ENCODE measurements around the gene SLC2A9.
A peak's percentile ranks its signal among the peaks of the same experiment; 100 is the strongest.

SLC2A9 gene

DNA sequence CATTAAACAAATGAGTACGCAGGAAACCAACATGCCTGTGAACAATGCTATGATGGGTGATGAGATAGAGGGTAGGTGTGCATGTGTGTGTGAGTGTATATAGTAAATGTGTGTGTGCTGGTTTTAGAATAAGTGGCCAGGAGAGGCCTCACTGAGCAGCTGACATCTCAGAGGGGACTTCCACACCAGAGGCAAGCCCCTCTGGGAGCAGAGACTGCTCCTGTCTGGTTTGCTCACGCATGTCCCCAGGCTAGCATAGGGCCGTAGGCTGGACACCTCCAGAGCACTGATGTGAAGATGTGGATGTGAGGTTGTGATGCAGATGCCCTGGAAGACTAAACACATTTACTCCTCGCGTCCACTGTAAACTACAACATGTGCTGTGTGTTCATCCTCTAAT is 135.3 kb downstream of the SLC2A9 start:
- no peak for DNase-seq

DNA sequence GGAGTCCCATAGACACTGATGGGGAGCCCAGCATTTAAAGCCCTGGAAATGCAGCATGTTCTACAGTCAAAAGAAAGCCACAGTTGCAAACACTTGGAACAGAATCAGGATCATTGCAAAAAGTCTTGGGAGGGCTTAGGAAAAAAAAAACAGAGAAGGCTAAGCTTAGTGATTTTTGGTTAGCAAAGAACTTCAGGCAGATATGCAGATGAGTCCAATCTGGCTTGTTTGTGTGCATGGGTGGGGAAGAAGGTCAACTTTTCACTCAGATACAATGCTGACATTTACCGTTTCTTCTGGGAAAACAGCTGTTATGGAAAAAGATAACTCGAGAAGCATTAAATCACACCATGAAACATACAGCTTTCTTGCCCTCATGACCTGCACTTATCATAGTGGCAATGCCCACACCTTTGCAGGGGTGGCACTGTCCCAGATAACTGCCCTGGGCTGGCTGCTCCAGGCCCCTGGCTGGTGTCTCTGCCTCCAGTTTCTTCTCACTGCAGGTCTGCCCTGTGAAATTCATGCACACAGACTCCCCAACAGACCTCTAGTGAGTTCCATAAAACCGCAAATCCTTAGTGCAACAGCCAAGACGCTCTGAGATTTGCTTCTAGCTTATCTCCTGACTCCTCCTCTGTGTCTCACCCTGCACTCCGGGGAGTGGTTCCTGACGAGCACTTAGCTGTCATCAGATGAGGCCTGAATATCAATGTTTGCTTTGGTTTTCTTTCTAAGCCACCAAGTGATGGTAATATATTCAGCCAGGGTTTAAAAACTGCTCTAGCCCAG is 140.7 kb downstream of the SLC2A9 start:
- DNase-seq: no peak

DNA sequence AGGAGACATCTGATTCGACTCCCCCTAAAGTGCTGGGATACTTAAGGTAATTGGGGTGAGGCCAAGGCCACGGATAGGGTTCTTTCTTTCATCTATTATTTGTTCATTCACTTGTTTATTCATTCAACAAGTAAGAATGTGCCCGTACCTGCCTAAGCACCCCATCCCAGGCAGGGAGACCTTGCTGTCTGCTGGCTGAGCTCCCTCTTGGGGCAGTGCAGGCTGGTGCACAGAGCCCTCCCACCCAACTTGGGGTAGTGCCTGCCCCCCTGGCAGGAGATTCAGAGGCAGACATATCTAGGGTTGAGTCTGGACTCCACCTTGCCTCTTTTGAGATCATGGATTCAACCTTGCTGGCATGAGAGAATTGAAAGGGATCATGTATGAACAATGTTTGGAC is 144.2 kb downstream of the SLC2A9 start:
- DNase-seq: no peak

GRCh38 chr4:9875516-9875915 is 145.8 kb downstream of the SLC2A9 start:
- DNase-seq: peak in 1 of 5 experiments; percentile 6

DNA sequence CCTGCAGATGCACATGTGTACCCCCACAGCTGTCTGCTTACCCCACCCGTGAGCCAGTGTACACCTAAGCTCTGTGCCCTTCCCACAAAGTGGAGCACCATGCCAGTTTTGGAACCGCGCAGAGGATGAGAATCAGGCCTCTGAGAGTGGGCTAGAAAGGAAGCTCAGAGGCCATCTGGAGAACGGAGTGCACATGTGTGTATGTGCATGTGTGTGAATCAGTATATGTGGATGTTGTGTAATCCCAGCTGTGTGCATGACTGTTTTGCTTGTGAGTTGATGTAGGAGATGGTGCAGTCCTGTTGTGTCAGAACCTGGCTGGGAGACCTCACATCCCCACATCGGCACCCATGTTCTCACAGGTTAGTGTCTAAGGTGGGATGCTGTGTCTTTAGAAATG is 146.9 kb downstream of the SLC2A9 start:
- no peak for DNase-seq

DNA sequence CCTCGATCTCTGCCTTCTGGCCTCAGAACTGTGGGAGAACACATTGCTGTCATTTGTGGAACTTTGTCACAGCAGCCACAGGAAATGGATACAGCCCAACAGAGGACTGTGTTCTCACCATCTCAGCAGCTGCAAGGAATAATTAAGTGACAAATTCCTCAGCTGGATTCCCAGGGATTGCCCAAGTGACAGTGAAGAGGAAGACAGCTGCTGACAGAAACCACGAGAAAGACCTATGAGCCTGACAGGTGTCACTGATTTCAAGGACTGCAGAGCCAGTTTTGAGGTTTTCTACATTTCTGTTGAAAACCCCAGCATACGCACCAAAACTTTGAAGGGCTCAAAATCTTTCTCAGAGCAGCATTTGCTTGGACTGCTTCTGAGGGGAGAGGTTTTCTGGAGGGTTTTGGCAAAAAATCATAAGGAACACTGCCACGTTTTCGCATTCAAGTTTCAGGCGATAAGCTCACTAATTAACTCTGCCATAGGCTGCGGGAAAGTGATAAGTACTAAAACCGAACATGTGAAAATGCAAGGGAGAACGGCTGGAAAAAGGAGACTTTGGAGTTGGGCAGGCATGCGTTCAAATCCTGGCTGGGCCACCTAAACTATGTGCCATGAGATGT is 151.0 kb downstream of the SLC2A9 start:
- DNase-seq: no peak

DNA sequence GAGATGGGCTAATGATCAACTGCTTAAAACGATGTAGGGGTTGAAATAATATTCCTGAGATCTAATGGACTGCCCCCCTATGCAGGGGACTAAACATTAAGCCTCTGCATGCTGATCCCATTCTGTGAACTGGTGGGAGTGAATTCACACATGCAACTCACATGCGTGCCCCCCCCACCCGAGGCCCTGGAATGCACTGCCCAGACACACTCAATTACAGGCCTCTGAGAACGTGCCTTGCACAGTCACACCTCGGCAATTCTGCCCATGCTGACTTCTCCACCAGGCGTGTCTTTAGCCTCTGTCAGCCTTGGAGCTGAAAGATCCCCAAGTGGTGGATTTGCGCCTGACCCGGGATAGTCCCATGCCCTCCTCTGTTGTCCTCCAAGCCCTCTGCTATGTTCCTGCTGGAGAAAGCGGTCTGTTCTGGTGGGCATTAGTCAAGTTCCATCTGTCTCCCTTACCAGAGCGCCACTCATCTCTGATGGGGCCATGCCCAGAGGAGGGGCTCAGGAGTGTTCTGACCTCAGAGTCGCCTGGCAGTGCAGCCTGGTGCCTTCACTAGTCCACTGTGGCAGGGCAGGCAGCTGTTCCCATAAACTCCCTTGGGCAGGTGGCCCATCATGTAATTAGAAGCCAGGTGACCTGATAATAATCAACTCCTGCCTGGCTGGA is 153.4 kb downstream of the SLC2A9 start:
- no peak for DNase-seq

GRCh38 chr4:9866931-9867330 is 154.4 kb downstream of the SLC2A9 start:
- DNase-seq: no peak

DNA sequence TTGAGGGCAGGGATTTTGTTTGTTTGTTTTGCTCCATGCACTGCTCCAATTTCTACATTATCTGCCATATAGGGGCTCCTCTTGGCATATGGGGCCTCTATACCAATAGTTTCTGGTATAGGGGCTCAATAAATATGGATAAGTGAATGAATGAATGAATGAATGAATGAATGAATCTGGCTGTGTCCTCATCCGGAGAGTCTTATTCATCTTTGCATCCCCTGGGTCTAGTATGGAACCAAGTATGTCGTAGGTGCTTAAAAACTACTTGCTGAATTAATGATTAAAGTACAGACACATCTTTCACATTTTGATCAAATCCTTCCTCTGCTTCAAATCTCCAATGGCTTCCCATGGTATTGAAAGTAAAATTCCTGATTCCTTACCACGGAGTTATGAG is 159.7 kb downstream of the SLC2A9 start:
- DNase-seq: no peak

- no peak for DNase-seq
These were observed 161.5 kb downstream of the SLC2A9 start for GRCh38 chr4:9859810-9860209.

- no peak for DNase-seq
These were observed 171.8 kb downstream of the SLC2A9 start for GRCh38 chr4:9849538-9849920.

DNA sequence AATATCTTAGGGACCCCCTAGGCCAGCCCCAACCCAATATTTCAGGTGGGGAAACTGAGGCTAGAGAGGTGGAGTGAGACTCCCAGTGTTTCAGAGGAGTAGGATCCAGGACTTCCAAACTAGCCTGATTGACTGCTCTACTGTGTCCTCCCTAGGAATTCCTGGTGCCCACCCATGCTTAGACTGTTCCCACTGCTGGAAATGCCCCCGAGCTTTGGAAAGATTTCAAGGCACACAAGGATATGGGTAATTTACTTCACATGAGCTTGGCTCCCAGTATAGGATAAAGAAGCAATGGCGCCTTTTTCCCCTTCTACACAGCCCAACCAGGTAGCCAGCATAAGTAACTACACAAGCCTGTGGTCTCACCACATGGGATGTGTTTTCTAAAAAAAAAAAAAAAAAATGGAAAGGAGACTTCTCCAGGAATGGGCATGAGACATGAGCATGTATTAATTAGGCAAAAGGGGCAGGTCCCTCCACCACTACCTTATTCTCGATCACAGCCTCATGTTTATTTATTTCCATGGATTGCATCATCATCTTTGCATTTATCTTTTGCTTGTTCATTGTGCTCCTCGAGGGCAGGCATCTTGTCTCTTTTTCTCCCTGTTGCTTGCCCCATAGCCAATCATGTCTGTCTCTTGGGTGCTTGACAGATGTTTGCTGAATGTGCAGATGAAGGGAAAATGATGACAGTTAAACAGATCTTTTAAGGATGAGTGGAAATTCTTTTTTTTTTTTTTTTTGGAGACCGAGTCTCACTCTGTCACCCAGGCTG is 173.1 kb downstream of the SLC2A9 start:
- DNase-seq: no peak

DNA sequence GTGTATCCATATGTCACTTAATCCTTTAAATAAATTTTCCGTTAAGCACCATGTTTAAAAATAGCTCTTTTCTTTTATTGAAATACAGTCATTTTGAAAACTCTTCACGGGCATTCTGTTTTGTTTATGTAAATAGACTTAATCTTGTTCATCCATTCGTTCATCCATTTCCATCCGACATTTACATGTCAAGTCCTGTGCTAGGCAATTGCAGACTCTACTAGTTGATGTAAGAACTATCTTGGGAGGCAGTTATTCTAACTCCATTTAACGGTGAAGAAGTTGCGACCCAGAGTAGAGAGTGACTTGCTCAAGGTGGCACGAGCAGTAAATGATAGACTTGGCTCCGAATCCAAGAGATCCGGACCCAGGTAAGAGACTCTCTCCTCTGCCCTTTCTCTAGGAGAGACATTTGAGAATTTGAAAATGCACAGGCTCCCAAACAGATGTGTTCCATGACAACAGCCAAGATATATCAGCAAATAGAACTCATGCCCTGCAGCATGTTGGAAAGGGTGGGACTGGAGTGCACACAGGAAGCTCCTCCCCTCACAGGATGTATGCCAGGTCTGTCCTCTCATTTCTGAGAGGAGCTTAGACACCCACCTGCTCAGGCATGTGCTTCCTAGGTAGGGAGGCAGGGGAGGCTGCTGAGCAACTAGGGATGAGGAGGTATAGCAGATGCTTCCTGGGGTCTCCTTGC is 175.4 kb downstream of the SLC2A9 start:
- DNase-seq: no peak

GRCh38 chr4:9841072-9841471 is 180.2 kb downstream of the SLC2A9 start:
- no peak for DNase-seq

DNA sequence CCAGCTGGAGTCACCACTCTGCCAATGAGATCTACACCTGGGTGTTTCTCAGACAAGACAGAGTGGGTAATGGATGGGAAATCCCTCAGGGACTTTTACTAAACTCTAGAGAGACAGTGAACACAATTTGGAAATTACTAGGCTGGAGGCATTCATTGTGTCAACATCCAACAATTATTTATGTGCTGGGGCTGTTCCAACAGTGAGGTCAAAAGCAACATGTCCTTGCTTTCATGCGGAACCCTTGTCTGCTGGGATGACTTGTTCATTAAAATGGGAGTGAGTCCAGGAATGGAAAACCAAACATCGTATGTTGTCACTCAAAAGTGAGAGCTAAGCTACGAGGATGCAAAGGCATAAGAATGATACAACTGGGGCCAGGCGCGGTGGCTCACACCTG is 185.9 kb downstream of the SLC2A9 start:
- DNase-seq: no peak

DNA sequence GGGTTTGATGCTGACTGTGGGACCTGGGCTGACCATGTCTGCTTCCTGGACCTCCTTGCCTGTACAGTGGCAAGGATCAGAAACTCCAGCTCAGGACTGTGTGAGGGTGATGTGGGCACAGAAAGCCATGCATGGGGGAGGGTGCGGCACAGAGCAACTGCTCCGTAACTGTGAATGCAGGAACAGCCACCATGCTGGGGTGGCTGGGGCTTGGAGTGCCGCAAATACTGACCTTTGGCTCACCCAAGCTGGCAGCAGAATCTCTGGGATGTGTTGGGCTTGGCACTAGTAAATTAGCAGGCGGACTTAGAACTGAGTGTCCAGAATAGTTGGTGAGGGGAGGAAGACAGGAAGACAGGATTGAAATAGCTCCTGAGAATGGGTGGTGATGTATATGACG is 187.9 kb downstream of the SLC2A9 start:
- DNase-seq: no peak

DNA sequence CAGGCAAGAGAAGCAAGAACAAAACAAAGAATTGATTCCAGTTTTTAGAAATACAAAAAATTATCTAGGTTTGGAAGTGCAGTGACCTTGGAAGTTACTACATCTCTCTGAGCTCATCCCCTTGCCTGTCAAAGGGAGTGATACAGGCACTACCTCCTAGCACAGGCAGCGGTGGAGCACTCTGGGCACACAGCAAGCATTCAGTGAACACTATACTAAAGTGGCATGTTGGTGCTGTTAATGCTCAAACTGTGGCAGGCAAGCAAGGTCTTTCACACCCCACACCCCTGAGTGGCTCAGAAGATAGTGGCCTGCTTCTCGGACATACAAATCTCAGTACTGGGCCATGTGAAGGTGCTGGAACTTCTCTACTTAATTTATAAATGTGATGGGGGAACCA is 188.7 kb downstream of the SLC2A9 start:
- no peak for DNase-seq

GRCh38 chr4:9826551-9826950 is 194.7 kb downstream of the SLC2A9 start:
- DNase-seq: no peak

- peak in 1 of 5 experiments; percentile 89 for DNase-seq
These were observed 196.2 kb downstream of the SLC2A9 start for GRCh38 chr4:9825049-9825448.

DNA sequence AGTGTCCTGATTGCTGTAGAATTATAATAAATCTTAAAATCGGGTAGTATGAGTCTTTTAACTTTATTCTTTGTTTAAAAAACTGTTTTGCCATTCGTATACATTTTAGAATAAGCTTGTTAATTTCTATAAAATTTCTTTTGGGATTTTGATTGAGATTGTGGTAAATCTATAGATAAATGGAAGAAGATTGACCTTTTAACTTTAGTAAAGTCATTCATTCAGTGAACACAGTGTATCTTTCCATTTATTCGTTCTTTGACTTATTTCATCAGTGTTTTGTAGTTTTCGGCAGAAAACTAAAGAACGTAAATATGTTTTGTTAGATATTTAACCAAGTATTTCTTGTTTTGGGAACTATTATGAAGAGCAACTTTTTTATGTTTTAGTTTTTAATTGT is 201.0 kb downstream of the SLC2A9 start:
- DNase-seq: no peak

- no peak for DNase-seq
These were observed 205.0 kb downstream of the SLC2A9 start for GRCh38 chr4:9816285-9816684.

DNA sequence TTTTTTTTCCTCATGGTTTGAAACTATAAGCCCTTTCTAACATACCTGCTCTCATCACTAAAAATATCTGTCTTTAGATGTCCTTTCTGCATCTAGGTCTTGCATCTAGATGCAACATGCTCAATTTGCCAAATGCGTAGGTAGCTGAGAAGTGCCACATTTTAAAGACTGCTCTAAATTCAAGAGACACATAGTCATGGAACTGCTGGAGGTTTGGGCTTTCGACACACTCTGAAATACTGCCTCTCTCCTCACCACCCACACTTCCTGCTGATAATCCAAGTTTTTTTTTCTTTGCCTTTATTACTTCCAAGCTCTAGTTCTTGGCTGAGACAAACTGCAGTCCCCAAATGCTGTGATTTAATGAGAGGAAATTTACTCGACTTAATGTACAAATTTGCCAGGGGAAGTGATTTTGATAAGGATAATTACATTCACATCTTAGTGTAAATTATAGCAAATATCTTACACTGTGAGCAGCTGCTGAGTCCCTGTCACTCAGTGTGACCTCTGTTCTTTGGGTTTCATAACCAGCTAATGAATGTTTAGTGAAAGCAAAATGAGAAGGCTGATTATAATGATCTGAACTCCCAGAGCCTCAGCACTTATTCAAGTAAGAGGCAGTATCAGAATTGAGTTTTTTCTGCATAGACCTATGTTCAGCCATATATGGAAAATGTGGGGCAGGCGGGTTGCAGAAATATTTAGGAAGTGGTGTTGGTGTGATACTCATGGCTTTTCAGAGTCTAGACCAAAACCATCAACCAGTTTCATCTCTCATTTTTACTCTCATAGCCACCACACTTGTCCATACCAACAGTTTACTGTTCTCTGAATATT is 208.6 kb downstream of the SLC2A9 start:
- DNase-seq: peak in 1 of 5 experiments; percentile 70
